Left lobe of liver (tissue), 2 donors: ENCODE results near the gene NLRP1. TPM values are rescaled to one million over a fixed set of nuclear protein-coding genes. Genes with fewer than 3 reads are reported as not detected.
A peak's percentile ranks its signal among the peaks of the same experiment; 100 is the strongest.

Experiments used
- ATAC-seq: fragments of 200-7000 bp; cut with Tn5 transposase; one replicate; pipeline ENCODE4 v1.9.1; 2020; ENCODE audit warnings: mild to moderate bottlenecking, moderate library complexity
- DNase-seq: peaks from one replicate; pipeline ENCODE4 v3.0.0-alpha.2; 2020; ENCODE audit warnings: low spot score
- total RNA-seq: library from RNA; stranded (reverse); gene quantifications from one replicate; pipeline ENCODE4 v1.2.1, GENCODE V29; 2021
- donor health status: DM: no; HTN: no; CAD: no; lungs with moderate emphysema.
- donor health status: DM: no; HTN: yes; CAD: no.

Gene NLRP1
- 2.6 TPM for total RNA-seq

DNA sequence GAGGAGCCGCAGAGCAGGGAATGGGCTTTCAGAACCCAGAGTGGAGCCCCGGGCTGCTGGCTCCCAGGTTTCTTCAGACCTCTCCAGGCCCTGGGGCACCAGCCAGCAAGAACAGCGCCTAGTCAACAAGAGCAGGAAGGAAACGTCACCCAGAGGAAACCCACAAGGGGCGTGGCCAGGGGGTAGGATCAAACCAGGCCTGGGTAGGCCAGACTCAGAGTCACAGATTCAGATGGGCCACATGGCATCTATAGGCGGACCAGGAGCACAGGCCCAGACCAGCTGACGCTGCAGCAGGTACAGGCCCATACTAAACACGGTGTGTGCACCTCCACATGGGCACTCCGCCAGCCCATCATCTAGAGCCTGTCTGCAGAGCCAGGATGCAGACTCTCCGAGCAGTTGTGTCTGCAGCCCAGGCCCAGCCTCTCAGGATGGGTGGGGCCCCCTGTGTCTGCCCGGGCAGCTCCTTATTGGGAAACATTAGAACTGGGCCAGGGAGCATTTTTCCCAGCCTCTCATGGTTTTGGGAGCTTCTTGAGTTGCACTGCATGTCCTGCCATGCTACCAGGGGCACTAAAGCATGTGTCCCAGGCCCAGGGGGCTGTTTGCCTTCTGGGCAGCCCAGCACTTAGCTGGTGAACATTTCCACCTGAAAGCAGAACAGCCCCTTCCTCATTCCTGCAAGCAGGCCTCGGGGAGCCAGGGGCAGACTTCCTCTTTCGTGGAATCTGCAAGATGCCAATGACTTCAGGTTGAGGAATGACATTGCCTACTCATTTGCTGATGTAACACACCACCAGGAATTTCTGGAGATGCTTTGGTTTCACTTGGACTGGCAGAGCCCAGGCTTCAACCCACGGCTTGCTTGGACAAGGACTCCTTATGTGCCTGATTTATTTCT lies at the start of gene NLRP1:
Gene NLRP1, minus strand, starts transcription at position 127 of the 904 bp plus-strand sequence. CDS start 552 bp downstream, outside the sequence.
- DNase-seq = peak; percentile 69
- peak; percentile 72 for ATAC-seq

DNA sequence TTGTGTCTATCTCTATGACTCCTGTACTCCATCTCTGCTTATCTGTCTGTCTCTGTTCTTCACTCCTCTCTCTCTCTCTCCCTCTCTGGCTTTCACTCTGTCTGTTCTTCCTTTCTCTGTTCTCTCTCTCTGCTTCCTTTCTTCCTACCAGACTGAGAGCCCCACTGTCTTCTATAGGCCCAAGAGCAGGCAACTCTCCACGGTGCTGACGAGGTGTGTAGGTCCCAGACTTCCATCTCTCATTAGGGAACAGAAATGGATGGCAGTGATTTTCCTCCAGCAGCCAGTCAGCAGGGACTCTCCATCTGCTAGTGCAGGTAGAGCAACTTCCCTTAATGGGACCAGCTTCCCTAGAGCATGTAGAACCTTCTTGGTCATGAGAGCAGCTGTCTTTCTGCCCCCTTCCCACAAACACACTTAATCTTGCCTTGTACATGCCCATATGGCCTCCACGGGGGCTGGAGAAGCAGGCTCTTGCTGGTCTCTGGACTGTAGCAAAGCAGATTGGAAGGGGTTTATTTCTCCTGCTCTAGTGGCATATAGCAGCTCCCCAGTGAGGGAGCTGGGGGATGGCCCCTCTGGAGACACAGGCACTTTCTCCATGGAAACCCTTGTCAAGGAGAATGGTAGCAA lies 47.8 kb upstream of the NLRP1 start:
- ATAC-seq (no peak), DNase-seq (no peak)

DNA sequence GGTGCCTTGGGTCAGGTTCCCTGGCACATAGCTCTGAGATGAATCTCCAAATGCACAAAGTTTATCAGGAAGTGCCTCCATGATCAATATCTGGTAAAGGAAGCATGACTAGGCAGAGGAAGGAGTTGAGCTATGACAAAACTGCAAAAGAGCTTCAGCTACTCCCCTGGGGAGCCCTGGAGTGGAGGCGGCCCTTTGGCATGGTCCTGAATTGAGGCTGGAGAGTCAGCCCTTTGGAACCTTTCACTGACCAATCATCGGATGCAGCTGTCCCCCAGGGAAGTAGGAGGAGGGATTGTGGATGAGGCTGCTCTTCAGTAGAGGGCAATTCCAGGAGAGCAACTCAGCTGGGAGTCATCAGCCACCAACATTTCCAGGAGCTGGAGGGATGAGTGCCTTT lies 46.1 kb upstream of the NLRP1 start:
- ATAC-seq (no peak), DNase-seq (no peak)

DNA sequence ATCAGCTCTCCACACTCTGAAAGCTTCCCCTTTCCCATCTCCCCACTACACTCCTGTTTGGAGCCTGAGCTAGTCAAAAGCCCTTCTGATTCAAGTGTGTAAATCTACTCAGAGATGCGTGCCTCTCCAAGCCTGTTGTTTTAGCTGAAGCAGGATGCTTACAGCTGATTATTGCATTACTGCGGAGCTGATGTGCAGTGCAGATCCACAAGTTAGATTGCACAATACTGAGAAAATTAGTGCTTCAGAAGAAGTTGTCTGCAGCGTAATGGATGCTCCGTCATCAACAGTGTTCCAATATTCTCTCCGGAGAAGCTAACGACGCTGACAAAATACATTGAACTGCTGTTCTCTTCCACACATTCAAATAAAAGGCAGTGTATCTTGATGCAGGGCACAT lies 44.8 kb upstream of the NLRP1 start:
- no peak for ATAC-seq
- no peak for DNase-seq

DNA sequence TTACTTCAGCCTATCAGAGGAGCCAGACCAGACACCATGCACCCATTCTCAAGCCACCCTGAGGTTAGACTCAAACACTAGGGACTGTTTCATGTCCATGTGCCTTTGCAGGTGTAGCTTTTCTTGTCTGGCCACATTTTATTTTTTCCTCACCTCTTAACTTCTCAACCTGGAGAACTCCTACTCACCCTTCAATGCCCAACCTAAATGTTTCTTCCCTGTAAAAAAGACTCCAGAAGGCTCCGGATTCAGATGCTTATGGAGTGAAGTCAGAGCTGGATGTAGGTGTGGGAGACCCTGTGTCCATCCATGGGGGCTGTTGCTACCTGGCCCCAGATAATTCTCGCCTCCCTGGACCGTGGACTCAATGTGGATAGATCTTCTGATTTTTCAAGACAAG lies 44.0 kb upstream of the NLRP1 start:
- DNase-seq = no peak
- no peak for ATAC-seq

DNA sequence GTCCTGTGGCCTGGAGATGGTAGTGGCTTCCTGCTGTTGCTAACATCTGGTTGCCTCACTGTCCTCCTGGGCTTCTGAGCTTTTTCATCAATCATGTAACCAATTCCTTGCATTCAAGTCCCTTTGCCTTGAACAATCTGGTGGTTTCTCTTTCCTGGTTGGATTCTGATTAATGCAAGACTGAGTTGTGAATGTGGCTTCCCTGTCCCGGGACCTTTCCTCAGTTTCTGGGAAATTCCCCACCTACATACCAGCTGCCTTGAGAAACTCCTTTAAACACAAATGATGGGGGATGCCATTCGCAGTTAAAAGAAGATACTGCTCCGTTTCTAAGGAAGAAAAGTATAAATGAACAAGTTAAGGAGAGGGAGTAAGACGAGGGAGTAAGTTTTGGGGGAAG lies 39.9 kb upstream of the NLRP1 start:
- no peak for ATAC-seq

DNA sequence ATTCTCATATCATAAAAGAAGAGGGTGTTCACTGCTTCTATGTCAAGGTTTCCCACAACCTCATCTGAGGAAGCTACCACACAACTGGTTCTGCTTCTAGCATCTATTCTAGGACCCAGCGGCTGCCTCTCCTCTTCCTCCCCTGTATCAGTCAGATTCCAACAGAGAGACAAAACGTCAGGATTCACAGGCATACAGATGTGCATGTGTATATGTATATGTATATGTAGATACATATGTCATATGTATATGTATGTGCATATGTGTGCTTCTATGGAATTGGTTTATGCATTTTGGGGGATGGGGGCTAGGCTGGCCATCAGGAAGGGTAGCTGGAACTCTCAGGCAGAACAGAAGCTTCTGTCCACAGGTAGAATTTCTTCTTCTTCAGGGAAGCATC lies 37.4 kb upstream of the NLRP1 start:
- no peak for ATAC-seq
- DNase-seq = no peak

More for the DNA sequence above, 39.9 kb upstream of the NLRP1 start:
- DNase-seq = no peak

DNA sequence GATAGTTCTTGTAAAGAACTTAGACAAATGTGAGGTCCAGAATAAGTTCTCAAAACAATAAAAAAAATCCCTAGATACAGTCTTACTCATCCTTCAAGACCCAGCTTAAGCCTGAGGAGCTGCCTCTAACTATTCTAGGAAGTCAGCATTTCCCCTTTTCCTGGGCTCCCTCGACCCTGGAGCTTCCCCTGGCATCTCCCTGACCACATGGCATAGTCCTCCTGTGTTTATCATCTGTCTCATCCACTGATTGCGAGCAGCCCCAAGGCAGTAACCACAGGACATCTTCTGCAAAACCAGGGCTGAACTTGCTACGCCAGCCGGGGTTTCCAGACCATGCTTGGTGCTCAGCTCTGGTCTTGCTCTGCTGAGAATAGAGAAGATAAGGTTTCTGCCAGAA lies 36.7 kb upstream of the NLRP1 start:
- no peak for DNase-seq
- ATAC-seq = no peak

DNA sequence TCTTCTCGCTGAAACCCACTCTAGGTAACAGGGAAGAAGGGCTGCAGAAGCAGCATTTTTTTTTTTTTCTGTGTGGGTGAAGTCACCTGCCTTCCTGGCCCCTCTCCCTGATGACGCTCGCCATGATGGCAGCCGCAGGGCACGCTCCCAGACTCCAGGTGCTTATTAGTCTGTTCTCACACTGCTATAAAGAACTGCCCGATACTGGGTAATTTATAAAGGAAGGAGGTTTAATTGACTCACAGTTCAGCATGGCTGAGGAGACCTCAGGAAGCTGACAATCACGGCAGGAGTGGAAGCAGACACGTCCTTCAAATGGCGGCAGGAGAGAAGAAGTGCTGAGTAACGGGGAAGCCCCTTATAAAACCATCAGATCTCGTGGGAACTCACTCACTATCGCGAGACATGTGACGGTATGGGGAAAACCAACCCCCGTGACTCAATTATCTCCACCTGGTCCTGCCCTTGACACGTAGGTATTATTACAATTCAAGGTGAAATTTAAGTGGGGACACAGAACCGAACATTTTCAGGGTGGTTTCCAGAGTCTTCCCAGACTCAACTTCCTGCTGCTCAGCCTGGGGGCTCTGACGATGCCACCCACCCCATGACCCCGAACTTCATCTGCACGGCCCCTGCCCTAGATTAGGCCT lies 34.9 kb upstream of the NLRP1 start:
- ATAC-seq = no peak
- DNase-seq = no peak

DNA sequence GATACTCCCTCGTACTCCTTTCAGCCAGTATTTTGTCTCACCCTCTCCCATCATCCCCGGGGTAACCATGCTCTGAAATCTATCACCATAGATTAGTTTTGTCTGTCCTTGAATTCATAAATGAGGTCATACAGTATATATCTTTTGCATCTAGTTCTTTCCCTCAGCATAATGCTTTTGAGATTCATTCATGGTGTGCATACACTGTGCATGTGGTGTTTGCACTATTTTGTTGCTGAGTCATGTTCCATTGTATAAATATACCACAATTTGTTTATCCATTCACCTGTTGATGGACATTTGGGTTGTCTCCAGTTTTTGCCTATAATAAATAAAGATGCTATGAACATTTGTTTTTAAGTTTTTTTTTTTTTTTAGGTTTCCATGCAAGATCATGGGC lies 34.2 kb upstream of the NLRP1 start:
- no peak for DNase-seq

DNA sequence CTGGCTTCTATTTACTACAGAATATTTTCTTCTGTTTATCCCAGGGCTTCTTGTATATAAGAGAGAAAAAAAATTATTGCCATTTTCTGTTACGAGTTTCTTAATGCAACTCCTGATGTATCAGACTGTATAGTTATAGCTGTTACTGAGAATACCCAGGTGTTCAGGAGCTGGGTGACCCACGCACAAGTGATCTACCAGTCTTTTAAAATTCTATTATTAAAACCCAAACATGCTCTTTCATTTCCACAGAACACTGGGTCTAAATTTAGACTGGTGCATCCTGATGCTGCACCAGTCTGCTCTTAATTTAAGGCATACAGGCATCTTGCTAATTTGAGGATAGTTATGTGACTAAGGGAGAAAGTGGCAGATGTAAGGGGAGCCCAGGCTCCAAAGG lies 31.2 kb upstream of the NLRP1 start:
- ATAC-seq = no peak
- no peak for DNase-seq

More for the DNA sequence above, 34.2 kb upstream of the NLRP1 start:
- ATAC-seq = no peak

DNA sequence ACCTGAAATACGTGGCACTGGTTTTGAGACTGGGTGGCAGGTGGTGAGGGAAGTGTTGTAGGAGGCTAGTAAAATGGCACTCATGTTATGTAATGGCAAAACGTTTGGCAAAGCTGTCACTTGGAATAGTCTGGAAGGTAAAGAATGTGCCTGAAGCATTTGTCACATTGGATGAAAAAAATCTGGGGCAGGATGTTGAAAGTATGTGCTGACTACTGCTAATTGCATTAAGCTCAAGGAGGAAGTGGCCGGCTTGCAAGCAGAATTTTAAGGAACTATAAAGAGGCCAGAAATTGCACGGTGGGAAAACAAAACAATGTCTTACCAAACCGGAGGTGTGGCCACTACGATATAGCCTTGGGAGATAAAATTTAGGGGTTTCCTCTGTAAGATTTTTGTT lies 26.6 kb upstream of the NLRP1 start:
- ATAC-seq (no peak), DNase-seq (no peak)

DNA sequence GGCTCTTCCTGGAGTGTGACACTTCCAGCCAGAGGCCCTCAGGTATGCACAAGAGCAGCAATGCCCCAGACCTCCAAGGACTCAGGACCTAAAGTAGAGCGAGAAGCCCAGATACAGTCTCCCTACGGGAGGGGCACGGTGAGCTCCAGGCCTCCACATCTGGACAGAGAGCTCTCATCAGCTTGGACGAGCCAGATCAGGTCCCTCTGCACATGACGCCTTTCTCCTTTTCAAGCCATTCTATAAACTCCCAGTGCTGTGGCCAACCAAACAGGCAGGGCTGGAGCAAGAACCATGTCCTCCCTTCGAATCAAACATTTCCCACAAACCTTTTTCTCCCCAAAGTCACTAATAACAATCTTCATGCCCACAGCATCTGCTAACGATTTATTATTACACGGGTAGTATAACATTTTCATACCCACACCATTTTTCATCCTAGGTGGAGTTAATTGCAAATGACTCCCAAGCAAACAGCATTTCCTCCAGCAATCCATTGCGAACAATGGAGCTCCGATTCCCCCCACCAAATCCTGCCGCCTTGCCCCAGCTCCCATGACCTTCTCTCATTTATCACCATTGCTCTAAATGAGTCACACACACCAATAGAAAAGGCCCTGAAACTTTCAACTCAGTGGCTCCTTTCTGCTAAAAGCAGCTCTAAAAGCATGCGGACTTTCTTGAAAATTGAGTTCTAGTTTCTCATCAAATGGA lies 24.2 kb upstream of the NLRP1 start:
- ATAC-seq = no peak
- no peak for DNase-seq

DNA sequence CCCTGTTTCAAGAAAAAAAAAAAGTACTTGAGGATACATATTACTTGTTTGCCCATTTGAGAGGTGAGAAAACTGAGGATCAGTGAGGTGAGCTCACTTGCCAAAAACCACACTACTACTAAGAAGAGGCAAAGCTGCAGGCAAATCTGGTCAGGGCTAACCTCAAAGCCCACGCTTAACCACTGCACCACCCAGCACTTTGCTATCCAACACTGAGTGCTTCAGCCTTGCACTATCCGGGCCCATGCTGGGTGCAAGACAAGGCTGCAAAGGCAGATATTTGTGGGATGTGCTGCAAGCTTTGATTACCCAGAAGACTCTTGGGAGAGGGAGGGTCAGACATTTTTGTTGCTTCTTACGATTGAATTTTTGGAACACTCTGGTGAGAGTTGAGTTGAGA lies 23.6 kb upstream of the NLRP1 start:
- ATAC-seq = no peak
- no peak for DNase-seq

DNA sequence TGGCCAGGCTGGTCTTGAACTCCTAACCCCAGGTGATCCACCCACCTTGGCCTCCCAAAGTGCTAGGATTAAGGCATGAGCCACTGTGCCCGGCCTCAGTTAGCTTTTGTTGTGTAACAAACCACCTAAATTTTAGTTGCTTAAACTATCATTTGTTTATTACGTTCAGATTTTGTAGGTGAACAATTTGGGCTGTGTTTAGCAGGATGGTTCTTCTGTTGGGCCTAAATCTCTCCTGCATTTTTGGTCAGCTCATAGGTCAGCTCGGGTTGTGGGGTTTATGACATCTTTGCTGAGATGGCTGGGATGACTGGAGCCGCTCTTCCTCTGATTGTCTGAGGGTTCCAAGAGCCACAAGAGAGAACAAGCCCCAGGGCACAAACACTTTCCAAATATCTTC lies 21.1 kb upstream of the NLRP1 start:
- ATAC-seq (no peak), DNase-seq (no peak)

DNA sequence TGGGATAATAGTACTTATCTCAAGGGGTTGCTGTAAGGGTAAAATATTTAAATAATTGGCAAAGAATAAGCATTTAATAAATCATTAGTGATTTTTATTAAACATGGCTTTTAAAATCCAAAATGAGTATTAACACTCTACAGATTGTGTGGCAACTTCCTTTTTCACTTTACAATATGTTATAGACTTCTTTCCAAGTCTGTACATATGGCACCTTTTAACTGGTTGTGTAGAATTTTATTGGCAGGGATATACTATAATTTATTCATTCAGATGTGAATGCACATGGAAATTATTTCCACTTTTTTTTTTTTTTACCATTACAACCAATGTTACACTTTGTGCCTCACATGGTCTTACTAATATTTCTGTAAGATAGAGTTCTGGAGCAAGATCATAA lies 15.7 kb upstream of the NLRP1 start:
- no peak for ATAC-seq
- DNase-seq = no peak

DNA sequence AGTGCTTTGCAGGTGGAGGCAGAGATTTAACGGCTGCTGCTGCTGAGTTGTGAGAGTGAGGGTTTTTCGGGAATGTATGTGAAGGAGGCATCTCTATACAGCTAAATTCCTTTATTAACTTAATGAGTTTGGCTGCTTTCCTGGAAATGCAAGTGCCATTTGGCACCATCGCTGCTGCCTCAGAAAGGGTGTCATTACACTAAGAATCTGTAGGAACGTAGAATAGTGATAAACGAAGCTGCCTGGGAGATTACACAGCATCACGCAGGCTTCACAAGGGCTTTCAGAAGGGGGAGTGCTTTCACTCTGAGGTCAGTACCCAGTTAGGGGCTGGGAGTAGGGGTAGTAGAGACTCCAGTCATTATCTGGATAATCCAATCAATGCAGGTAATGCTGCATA lies 14.1 kb upstream of the NLRP1 start:
- DNase-seq (no peak), ATAC-seq (no peak)

DNA sequence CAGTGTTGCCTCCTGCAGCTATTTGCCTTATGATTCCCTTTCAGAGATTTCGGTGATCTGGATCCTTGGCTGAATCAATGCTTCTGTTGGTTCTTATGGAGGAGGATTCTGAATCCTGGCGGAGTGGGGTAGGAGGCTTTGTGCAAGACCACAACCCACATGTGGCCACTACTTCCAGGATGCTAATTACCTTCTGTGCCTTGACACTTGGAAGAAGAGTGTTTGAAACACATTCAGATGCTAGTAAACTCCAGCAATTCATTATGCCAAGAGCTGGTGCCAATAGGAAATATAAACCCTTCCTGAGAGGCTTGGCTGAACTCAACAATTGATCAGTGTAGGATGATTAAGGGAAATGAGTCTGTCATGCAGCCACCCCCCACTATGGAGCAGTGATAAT lies 12.1 kb upstream of the NLRP1 start:
- DNase-seq = no peak
- no peak for ATAC-seq

DNA sequence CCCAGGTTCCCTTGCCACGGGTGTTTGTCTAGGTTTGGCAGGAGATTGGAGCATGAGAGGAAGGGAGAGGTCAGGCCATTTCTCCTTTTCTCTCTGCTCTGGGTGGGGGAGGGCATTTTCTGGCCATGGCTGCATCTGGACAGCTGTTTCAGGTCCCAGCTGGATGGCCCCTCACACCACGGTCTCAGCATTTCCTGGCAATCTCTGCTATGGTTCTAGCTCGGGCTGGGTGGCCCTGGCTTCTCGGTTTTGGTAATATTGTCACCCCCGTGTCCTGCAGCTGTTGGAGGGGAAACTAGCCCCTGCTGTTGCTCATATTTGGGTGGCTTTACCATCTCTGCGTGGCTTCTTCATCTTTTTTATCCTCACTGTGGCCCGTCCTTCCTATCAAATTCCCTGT lies 11.5 kb upstream of the NLRP1 start:
- ATAC-seq (no peak), DNase-seq (no peak)

DNA sequence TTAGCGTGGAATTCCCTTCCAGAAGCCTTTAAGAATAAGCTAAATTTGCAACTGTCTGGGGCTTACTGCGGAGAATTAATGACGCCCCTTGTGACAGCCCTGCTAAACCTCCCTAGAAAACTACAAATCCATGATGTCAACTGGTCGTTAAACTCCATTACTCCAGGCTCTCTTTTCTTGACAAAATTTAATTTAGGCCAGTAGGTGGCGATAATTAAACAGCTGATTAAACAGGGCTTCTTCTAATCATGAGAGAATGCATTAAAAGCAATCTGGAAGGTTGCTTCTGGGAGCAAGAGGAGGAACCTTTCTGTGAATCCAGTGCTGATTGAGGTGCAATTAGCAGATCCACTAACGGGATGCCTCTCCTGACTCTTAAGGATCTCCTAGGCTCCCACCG lies 8.1 kb upstream of the NLRP1 start:
- DNase-seq (no peak), ATAC-seq (peak; percentile 74)

DNA sequence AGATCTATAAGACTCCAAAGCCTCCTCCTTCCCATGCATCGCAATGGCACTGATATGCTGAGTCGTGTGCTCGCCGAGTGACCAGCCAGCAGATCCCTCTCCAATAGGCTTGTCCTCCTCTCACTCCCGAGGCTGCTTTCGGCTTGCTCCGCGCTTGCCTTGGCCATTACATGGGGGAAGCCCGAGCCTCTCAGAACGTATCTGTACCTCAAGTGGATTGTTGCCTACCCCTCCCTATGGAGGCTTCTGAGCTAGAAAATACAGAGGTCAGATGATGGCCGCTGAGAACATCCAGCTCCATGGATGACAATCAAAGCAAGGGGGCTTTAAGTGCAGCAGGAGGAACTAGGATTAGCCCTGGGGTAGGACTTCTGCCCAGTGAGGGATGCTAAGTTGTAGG lies 7.7 kb upstream of the NLRP1 start:
- DNase-seq = peak; percentile 34
- ATAC-seq = no peak
